B cell (primary cell): ENCODE data around the gene PYGM.

Source experiments
- CTCF ChIP-seq: fragments of 200-600 bp; IDR thresholded peaks from one replicate; pipeline ENCODE4 v1.8.0; 2022; ENCODE audit warnings: antibody characterized with exemption, mild to moderate bottlenecking
- EZH2 ChIP-seq: IDR thresholded peaks from 2 replicates; pipeline ENCODE4 v1.6.1; 2012; ENCODE audit warnings: borderline replicate concordance, low read depth, mild to moderate bottlenecking, moderate library complexity, low read length; ENCODE audit not compliant: insufficient read depth, poor library complexity, severe bottlenecking

DNA sequence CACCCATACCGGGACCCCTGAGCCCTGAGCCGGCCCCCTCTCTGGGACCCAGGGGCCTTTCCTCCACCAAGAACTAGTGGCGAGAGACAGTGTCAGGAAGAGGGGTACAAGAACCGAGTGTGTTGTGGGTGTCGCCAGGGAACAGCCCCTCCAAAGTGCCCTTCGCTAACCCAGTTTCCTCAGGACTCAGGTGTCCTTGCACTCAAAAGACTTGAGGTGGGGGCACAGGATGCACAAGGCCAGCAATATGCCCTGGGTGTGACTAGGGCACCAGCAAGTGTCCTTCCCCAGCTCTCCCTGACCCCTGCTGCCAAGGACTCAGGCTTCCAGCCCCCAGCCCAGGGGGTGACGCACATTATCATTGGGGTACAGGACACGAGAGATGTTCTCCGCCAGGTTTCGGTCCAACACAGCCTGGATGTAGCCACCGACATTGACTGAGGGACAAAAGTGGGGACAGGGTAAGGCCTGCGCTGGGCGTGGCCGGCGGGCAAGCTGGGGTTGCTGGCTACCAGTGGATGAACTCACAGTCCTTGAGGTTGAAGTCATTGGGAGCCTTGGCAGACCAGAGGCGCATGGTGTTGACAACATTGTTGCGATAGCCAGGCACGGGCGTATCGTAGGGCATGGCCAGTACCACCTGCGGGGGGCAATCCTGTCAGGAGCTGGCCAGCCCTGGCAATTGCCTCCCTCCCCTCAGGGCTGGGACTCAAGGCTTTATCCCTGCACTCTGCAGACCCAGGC lies 4.7 kb downstream of the PYGM start:
- TF ChIP-seq CTCF = no peak
- no peak for TF ChIP-seq EZH2
